Right ventricle myocardium superior (tissue), 1 donor: ENCODE data around the gene CPLANE2. TPM values are rescaled to one million over a fixed set of nuclear protein-coding genes. Genes with fewer than 3 reads are reported as not detected.
A peak's percentile ranks its signal among the peaks of the same experiment; 100 is the strongest.
"Not testable (repeated sequence)": the region's sequence is repeated elsewhere in the genome, so short reads cannot be mapped to it uniquely, and the experiment has no call there.

Experiments used
- ATAC-seq: fragments of 200-7000 bp; cut with Tn5 transposase; one replicate; pipeline ENCODE4 v1.9.1; 2020; ENCODE audit warnings: mild to moderate bottlenecking; ENCODE audit not compliant: poor library complexity
- DNase-seq: peaks from one replicate; pipeline ENCODE4 v3.0.0-alpha.2; 2020
- intact Hi-C: fragments of 100-400 bp; cut with DNase I; formaldehyde crosslinking; loops from one replicate; pipeline ENCODE4 v1.11.2; 2022
- total RNA-seq: library from RNA; stranded (reverse); fragmentation: NEBNext Ultra II Directional; extraction: Animal tissue kit (Norgen Biotek cat#: 25700); gene quantifications from one replicate; pipeline ENCODE4 v1.2.1, GENCODE V29; 2021
- donor health status: DM: no; HTN: yes; CAD: no; lungs with severe emphysema.

The CPLANE2 gene
- total RNA-seq, 1 donor from 2014 or later, result 10.1 TPM

GRCh38 chr1:16235944-16236510 lies 956 bp downstream of the CPLANE2 start:
- intact Hi-C loops, result no loop called here
- peak; percentile 67 for ATAC-seq
- peak; percentile 53 for DNase-seq

GRCh38 chr1:16235347-16235746 lies 1.6 kb downstream of the CPLANE2 start:
- ATAC-seq (no peak), DNase-seq (no peak)
- intact Hi-C loops, result no loop called here

- peak; percentile 29 for DNase-seq
- intact Hi-C loops, result no loop called here
- ATAC-seq, result no peak
These were observed 3.6 kb downstream of the CPLANE2 start for GRCh38 chr1:16233431-16233830.

- intact Hi-C loops, result no loop called here
- DNase-seq, result peak; percentile 13
- no peak for ATAC-seq
These were observed 4.7 kb downstream of the CPLANE2 start for GRCh38 chr1:16232316-16232710.

- DNase-seq, result peak; percentile 37
- intact Hi-C loops, result no loop called here
- ATAC-seq, result no peak
These were observed 5.4 kb downstream of the CPLANE2 start for GRCh38 chr1:16231331-16232315.

- peak; percentile 30 for DNase-seq
- ATAC-seq, result no peak
- intact Hi-C loops, result no loop called here
These were observed 6.2 kb downstream of the CPLANE2 start for GRCh38 chr1:16230744-16231143.

- intact Hi-C loops, result no loop called here
- ATAC-seq, result no peak
These were observed 6.8 kb downstream of the CPLANE2 start for GRCh38 chr1:16229976-16230740.

GRCh38 chr1:16226490-16227179 lies 10.3 kb downstream of the CPLANE2 start:
- peak; percentile 92 for ATAC-seq
- DNase-seq, result peak; percentile 81
- intact Hi-C loops, result no loop called here

More at GRCh38 chr1:16229976-16230740, 6.8 kb downstream of the CPLANE2 start:
- peak; percentile 30 for DNase-seq

GRCh38 chr1:16226129-16226489 lies 10.9 kb downstream of the CPLANE2 start:
- intact Hi-C loops, result no loop called here
- ATAC-seq (no peak), DNase-seq (no peak)

- ATAC-seq (no peak), DNase-seq (peak; percentile 0)
- intact Hi-C loops, result no loop called here
These were observed 12.5 kb downstream of the CPLANE2 start for GRCh38 chr1:16224472-16224871.

GRCh38 chr1:16222716-16223115 lies 14.3 kb downstream of the CPLANE2 start:
- ATAC-seq, intact Hi-C loops, DNase-seq: not testable (repeated sequence)

- intact Hi-C loops, result no loop called here
These were observed 15.5 kb downstream of the CPLANE2 start for GRCh38 chr1:16221499-16221898.

GRCh38 chr1:16219968-16220500 lies 16.9 kb downstream of the CPLANE2 start:
- intact Hi-C loops, result no loop called here
- ATAC-seq, result no peak
- DNase-seq, result no peak

More at GRCh38 chr1:16221499-16221898, 15.5 kb downstream of the CPLANE2 start:
- no peak for DNase-seq
- ATAC-seq, result no peak

GRCh38 chr1:16218674-16219071 lies 18.3 kb downstream of the CPLANE2 start:
- intact Hi-C loops, result no loop called here
- ATAC-seq, result no peak
- no peak for DNase-seq

GRCh38 chr1:16218014-16218673 lies 18.8 kb downstream of the CPLANE2 start:
- ATAC-seq (no peak), DNase-seq (no peak)
- intact Hi-C loops, result no loop called here

- DNase-seq (peak; percentile 99), ATAC-seq (peak; percentile 98)
- intact Hi-C loops, result no loop called here
These were observed 19.8 kb downstream of the CPLANE2 start for GRCh38 chr1:16217061-16217785.
